ENCODE data around the gene SERPING1.

Gene SERPING1

DNA sequence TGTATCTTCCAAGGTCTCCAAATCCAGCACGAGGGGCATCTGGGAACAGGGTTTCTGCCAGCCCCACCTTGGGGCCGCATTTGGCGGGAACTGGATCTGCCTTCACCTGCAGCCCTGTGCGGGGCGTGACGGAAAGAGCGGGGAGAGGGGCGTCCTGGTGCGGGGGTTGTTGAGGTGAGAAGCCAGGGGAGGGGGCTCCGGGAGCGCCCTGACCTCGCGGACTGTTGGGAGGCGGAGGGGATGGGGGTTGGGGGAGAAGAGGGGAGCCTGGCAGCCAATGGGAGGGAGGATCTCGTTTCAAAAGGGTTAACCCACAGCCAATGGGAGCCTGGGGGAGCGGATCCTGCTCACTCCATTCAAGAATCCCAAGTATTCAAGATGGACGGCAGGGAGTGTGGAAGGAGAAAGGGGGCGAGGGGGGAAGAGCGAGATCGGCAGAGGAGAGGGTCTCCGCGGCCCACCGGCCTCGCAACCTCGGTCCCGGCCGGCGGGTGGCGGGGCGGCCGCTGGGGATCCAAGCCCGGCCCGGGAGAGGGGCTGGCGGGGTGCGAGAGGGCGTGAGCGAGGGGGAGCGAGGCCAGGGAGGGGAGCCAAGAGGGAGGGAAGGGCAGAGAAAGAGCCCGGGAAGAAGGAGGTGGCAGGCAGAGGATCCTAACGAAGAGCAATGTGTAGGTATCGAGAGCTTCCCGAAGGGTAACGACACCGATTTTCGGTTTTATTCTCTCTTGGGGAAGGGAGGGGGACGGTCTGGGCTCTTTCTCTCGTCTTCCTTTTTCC is 40.7 kb downstream of the SERPING1 start:
- DNase-seq (ENCODE audit: low spot score), result no peak

- DNase-seq (ENCODE audit: low spot score), result no peak
Observed at GRCh38 chr11:57638811-57639320, 41.4 kb downstream of the SERPING1 start.

DNA sequence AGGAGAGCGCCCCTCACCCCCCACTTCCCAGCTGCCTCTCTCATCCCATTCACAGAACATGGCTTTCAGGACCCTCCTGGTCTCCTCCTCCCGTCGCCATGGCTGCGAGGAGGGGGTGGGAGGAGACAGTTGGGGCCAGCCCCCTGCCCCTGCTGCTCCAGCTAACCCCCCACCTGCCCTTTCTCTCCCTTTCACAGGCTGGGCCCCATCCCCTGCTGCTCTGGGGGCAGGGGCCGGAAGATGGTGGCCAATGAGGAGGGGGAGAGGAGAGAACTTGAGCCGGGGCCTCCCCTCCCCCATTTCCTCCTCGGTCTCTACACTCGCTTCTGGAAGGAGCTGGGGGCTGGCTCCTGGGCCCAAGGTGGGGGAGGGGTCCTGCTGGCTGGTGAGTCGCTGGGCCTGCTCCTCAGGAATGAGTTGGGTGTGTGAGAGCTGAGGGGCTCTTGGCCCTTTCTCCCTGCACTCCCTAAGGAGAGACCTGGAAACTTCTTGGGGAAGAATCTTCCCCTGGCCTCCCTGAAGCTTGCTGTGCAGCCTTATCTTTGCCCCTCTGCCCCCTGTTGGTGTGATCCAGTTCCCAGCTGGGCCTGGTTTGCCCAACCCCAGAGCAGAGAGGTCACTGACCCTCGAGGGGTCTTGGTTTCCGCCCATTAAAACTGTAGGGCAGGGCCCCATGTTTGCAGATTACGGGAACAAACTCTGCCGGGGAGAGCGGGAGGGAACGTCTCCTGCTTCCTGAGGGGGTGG is 42.0 kb downstream of the SERPING1 start:
- DNase-seq (ENCODE audit: low spot score), result no peak

- DNase-seq (ENCODE audit: low spot score), result no peak
Observed at GRCh38 chr11:57640068-57640800, 42.7 kb downstream of the SERPING1 start.

DNA sequence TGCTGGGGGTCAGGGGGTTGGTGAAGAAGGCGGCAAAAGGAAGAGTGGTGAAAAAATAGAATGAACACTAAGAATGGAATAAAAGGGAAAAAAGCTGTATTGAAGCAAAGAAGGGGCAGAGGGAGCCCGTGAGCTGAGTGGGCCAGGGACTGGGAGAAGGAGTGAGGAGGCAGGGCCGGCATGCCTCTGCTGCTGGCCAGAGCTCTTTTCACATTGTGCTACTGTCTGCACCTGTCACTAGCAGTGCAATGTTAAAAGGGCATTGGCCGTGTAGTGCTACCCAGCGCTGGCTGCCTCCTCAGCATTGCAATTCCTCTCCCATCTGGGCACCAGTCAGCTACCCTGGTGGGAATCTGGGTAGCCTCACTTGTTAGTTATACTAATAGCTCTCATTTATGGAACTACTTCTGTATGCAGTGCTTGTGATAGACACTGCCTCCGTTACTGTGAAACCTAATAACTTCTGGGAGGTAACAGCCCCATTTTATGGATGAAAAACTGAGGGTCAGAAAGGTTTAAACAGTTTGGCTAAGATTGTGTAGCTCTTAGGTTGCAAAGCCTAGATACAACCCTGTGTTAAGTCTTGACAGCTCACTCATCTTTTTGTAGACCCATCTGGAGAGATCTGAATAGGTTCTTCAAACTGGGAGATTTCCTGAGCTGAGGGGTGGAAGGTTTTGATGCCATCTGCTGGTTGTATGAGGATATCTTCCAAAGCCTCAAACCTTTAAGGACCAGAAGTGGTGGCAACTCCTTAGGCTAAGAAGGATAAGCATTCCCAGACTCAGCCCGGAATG is 43.7 kb downstream of the SERPING1 start:
- peak; percentile 41 for DNase-seq (ENCODE audit: low spot score)

DNA sequence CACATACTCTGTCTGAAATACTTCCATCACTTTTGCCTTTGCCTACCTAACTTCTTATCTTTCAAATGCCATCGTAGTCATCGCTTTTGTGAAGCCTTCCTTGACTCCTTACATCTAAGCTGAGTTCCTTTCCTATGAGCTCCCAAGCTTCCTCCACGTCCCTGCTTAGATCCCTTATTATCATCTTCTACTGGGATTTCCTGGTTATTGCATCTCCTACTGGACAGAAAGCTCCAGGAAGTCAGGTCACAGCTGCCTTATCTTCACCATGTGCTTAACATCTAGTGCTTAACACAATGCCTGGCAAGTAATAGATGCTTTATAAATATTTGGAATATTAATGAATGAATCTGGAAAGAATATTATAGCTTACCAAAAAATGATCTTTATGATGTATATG is 46.3 kb downstream of the SERPING1 start:
- DNase-seq (ENCODE audit: low spot score), result no peak

DNA sequence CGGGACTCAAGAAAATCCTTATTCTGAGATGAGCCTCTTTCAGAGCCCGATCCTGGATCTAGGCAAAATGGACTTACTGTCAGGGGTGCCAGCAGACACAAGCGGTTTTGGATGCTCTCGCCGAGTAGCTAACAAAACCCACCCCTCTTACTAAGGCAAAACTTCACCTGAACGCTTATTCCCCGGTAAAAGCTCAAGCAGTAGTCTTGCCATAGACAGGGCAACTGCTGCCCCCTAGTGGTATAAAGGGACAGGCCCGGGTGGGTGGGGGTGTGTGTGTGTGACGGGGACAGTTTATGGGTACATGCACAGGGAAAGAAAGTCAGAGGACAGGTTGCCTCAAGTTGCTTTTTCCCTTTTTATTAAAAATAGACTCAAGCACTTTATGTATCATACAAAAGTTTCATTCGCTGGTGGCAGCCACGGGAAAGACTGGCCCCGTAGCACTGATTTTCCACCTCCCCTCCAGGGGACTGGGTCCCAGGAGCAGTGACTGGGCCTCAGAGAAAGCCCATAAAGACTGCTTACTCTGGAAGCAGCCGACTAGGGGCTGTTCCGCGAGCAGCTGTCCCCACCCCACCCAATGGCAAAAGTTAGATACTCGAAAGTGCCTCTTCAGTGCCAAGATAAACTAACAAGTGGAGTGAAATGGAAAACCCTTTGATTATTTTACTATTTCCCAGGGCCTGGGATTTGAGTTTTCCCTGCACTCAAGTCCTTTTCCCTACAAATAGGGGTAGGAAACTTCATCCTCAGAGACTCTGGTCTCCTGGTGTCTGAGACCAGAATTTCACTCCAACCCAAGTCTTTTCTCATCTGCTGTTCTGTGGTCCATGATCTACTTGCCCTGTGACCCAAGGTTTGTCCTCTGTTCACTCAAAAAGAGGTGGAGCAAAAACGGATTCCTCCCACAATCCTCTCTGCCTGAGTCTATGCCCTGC is 47.5 kb downstream of the SERPING1 start:
- DNase-seq (ENCODE audit: low spot score), result peak; percentile 92

DNA sequence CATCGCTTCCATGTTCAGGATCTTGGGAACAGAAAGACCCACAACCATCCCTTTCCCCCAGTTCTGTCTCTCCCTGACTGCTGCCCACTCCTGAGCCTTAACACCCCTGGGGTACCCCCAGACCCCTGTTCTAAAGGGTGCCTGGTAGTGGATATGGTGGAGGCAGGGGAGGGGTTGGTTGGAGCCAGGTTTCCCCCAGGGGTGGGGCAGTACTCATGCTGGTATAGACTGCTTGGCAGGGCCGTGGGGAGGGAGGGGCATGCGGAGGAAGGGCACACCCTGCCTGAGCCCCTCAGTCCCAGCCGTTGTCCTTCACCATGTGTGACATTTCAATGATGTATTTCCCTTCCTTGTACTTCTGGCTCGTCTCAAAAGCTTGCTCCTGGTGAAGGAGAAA is 48.2 kb downstream of the SERPING1 start:
- DNase-seq (ENCODE audit: low spot score), result no peak

GRCh38 chr11:57646194-57646798 is 48.8 kb downstream of the SERPING1 start:
- no peak for DNase-seq (ENCODE audit: low spot score)

- DNase-seq (ENCODE audit: low spot score), result no peak
Observed at GRCh38 chr11:57646799-57647303, 49.4 kb downstream of the SERPING1 start.

DNA sequence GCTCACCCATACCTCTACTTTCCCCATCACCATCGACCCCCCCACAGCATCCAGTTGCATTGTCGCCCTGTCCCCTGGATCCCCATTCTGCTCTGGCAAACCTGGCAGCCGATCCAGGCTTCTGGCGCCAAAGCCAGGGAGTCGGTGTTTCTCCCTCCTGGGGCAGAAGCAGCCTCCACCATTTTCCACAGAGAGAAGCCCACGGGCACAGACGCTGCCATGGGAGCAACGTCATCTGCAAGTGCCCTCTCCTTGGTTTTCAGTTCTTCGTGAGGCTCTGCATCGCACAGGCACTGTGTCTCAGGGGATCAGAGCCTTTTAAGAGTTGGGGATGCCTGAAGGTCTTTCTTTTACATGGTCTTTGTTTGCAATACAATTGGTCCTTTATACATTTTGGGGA is 49.9 kb downstream of the SERPING1 start:
- no peak for DNase-seq (ENCODE audit: low spot score)

DNA sequence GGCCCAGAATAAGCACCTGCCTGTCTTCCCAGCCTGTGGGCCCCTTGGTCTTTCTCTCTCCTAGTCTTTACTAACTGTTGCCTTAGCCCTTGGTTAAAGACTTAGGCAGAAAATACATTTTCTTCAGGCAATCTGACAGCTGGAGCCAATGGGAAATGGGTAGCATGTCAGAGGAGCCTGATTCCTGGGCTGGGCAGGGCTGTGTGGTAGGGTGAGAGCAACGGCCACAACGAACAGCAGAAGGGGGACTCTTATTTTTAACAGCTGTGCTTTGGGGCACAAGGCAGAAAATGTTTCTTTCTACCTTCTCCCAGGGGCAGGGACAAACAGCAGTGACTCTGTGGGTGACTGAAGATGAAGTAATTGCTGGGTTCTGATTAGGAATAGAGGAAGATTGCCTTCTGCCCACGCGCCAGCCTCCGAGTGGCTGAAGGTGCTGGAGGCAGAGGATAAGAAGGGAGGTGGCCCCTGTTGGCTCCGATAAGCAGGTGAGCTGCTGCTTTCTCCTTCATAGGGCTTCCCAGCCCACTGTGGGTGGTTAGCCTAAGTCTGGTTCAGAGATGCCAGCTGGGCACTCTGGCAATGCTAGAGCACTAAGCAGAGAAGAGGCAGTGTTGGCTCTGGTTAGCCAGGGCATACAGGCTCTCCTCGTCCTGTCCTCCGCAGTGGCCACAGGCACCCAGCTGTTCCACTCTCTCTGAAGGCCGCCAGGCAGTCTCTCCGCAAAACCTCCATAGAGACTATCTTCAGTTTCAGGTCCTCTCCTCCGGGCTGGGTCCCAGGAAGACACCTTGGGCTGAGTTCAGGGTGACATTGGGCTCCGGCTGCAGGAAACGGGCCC is 50.7 kb downstream of the SERPING1 start:
- no peak for DNase-seq (ENCODE audit: low spot score)

DNA sequence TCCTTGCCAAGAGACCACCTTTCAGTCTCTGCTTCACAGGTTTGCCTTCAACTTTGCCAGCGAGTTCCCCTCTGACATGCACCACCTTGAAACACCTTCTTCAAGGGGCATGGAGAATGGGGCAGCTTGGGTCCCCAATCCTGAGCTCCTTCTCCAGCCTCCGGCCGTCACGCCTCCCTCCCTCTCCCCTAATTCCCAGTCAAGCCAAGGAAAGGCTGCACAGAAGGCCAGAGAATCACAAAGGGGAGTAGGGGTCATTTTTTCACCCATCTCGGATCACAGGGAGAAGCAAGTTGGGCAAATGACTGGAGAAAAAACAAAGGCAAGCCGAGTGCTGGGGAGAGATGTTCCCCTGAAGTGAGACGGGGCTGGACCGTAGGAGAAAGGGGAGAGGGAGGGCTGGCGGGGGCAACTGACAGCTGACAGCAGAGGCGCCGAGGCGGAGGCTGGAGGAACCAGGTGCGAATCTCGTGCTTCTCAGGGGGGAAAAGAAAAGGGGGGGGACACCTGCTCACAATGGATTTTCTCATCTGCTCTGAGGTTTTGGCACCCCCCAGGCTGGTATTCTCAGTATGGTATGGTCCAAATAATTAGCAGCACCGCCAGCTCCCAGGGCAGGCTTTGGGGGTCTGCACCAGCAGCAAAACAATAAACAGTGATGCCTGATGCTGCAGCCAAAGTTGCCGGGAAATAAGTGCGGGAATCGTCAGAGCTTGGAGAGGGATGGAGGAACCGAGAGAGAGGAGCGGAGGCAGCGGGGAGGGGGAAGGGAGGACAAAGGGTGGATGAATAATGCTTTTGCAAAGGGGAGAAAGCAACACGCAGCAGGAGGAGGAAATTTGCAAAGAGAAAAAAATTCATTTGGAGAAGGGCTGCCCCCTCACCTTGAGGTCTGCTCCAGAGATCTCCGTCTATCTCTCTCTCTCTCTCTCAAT is 51.6 kb downstream of the SERPING1 start:
- no peak for DNase-seq (ENCODE audit: low spot score)

- peak; percentile 70 for DNase-seq (ENCODE audit: low spot score)
Observed at GRCh38 chr11:57649826-57650738, 52.6 kb downstream of the SERPING1 start, which contains the start of gene YPEL4. YPEL4 (minus strand) TSS chr11:57649912; CDS start chr11:57647107, 2,805 bp downstream.

GRCh38 chr11:57650739-57651090 is 53.2 kb downstream of the SERPING1 start:
- no peak for DNase-seq (ENCODE audit: low spot score)

DNA sequence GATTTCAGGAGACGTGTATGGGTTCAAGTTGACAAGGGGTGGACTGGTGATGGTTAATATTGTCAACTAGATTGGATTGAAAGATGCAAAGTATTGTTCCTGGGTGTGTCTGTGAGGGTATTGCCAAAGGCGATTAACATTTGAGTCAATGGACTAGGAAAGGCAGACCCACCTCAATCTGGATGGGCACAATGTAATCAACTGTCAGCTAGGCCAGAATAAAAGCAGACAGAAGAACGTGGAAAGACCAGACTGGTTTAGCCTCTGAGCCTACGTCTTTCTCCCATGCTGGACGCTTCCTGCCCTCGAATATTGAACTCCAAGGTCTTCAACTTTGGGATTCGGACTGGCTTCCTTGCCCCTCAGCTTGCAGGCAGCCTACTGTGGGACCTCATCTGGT is 53.9 kb downstream of the SERPING1 start:
- DNase-seq (ENCODE audit: low spot score), result no peak

DNA sequence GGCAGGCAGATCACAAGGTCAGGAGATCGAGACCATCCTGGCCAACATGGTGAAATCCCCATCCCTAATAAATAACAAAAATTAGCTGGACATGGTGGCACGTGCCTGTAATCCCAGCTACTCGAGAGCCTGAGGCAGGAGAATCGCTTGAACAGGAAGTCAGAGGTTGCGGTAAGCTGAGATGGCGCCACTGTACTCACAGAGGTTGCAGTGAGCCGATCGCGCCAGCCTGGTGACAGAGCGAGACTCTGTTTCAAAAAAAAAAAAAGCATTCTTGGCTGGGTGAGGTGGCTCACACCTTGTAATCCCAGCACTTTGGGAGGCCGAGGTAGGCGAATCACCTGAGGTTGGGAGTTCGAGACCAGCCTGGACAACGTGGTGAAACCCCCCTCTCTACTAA is 54.7 kb downstream of the SERPING1 start:
- peak; percentile 34 for DNase-seq (ENCODE audit: low spot score)

All from CD4-positive, alpha-beta T cell treated with Interleukin-15 for 4 hours (primary cell).